Transverse colon (tissue), 4 donors: Measurements from ENCODE around the gene PODXL. TPM values are rescaled to one million over a fixed set of nuclear protein-coding genes. Genes with fewer than 3 reads are reported as not detected.

ENCODE experiments used
- DNase-seq: peaks from one replicate; pipeline ENCODE4 v3.0.0-alpha.2; 2019
- H3K27ac ChIP-seq, 4 donors: fragments of 200-600 bp; sonication (generic); 2 replicates each; pipeline ENCODE4 v1.5.1; 2016 to 2018; ENCODE audit warnings: inconsistent platforms in 4 of 4
- H3K27me3 ChIP-seq: fragments of 200-600 bp; sonication (generic); 2 replicates; pipeline ENCODE4 v1.5.1; 2017; ENCODE audit warnings: inconsistent platforms
- H3K36me3 ChIP-seq, 4 donors: fragments of 200-600 bp; sonication (generic); 2 replicates each; pipeline ENCODE4 v1.5.1; 2017 to 2019; ENCODE audit warnings: inconsistent platforms in 4 of 4
- H3K4me1 ChIP-seq, 4 donors: fragments of 200-600 bp; sonication (generic); 2 replicates each; pipeline ENCODE4 v1.5.1; 2017 to 2020; ENCODE audit warnings: inconsistent platforms in 4 of 4
- H3K4me3 ChIP-seq, 4 donors: fragments of 200-600 bp; sonication (generic); 1 replicate in 1 of 4; 2 replicates in 3 of 4; pipeline versions ENCODE4 v1.5.1 to v1.6.1; 2017 to 2019; ENCODE audit warnings: inconsistent platforms in 4 of 4
- H3K9me3 ChIP-seq, 2 donors: fragments of 200-600 bp; sonication (generic); 2 replicates each; pipeline ENCODE4 v1.5.1; 2017 to 2019; ENCODE audit warnings: inconsistent platforms in 2 of 2
- EP300 ChIP-seq: sonication (generic); formaldehyde crosslinking; IDR thresholded peaks from one replicate; pipeline ENCODE4 v1.6.1; 2017; ENCODE audit warnings: antibody characterized with exemption, low read depth
- POLR2A ChIP-seq: fragments of 450-650 bp; IDR thresholded peaks from one replicate; pipeline ENCODE4 v1.6.1; 2016; ENCODE audit warnings: antibody characterized with exemption, mild to moderate bottlenecking, moderate library complexity
- POLR2AphosphoS5 ChIP-seq, 3 donors: sonication (generic); formaldehyde crosslinking; IDR thresholded peaks; one replicate each; pipeline ENCODE4 v1.6.1; 2016; ENCODE audit warnings: antibody characterized with exemption in 3 of 3
- WGBS, 2 donors: methylation state at CpG; one replicate each; pipeline ENCODE4 v1.1.5; 2018; ENCODE audit warnings: low coverage in 1 of 2; 5-methylcytosine and 5-hydroxymethylcytosine counted together
- in situ Hi-C, 4 donors: fragments of 200-750 bp; cut with MboI; loops; one replicate each; pipeline versions ENCODE4 v1.15.0 to v1.15.1; 2017; ENCODE audit warnings: low sequenced_read_pairs in 3 of 4, low pct_ligation_motif_present in 1 of 4, low pct_unique_long_range_greater_than_20kb in 1 of 4
- intact Hi-C: fragments of 100-400 bp; cut with DNase I; formaldehyde crosslinking; loops from one replicate; pipeline ENCODE4 v1.15.1; 2023; ENCODE audit warnings: low total_unique reads
- total RNA-seq, 4 donors: library from RNA; depleted of rRNA; stranded (reverse); fragments of >200 nt; gene quantifications; one replicate each; pipeline ENCODE4 v1.1.0, GENCODE V29; 2016
- TF ChIP-seq, protein P1 (sequence below), 5 experiments: fragments of 200-600 bp in 3 of 5; fragments of 450-650 bp in 2 of 5; sonication (generic) in 3 of 5; IDR thresholded peaks; 1 replicate in 2 of 5; 2 replicates in 3 of 5; pipeline ENCODE4 v1.5.1; 2016 to 2017; ENCODE audit warnings: antibody characterized with exemption in 5 of 5, inconsistent platforms in 3 of 5, mild to moderate bottlenecking in 2 of 5, moderate library complexity in 1 of 5

PODXL gene
- total RNA-seq = 10 to 100 TPM; 11.7 to 25.8 (median 16.1) TPM

DNA sequence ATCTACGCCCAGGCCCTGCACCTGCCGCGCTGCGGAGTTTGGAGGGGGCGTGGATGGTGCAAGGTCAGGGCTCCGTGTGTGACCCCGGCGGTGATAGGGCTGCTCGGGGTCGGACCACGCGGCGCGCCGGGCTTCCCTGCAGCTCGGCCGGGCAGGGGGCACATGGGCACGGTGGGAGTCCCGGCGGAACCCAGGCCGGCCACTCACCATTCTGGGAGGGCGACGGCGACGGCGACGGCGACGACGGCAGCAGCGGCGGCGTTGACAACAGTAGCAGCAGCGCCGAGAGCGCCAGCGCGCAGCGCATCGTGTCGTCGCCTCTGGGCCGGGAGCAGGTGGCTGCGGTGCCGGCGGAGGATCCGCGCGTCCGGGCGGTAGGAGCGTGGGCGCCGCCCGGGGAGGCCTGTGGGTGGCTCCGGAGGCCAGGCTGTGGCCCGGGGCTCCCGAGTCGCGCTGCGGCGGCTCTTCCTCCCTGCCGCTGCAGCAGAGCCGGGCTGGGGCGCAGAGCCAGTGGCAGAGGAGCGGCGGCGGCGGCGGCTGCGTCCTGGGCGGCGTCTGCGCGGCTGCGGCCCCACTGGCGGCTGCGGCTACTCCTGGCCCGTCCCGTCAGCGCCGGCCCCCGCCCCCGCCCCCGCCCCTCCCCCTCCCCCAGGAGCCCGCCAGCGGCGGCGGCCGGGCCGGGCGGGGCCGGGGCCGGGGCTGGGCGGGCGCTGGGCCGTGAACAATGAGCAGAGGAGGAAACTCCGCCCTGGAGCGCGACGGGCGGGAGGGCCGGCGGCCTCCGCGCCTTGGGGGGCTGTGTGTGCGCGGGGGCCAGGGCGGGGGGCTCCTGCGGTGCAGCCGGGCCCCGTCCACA lies at the start of gene PODXL:
Gene PODXL (minus strand): TSS at position 576 of the 856 bp plus-strand sequence. CDS start 269 bp downstream, at position 307.
- peak; percentile 74 for DNase-seq
- Histone ChIP-seq H3K4me3 (peak within 1 kb of the TSS; percentile 43 to 63 (median 58)), H3K27me3 (peaks cover 50% of the 10 kb centered on the region), H3K4me1 (peaks cover 11 to 27% (median 25%) of the 10 kb centered on the region in 4 donors), H3K27ac (peak within 1 kb of the TSS; percentile 70 to 72 (median 70)), H3K9me3 (no peaks in the 10 kb centered on the region), H3K36me3 (no peaks in the 10 kb centered on the region)
- intact Hi-C loops (no loop called here), in situ Hi-C loops (no loop called here)
- TF ChIP-seq, protein P1, sequence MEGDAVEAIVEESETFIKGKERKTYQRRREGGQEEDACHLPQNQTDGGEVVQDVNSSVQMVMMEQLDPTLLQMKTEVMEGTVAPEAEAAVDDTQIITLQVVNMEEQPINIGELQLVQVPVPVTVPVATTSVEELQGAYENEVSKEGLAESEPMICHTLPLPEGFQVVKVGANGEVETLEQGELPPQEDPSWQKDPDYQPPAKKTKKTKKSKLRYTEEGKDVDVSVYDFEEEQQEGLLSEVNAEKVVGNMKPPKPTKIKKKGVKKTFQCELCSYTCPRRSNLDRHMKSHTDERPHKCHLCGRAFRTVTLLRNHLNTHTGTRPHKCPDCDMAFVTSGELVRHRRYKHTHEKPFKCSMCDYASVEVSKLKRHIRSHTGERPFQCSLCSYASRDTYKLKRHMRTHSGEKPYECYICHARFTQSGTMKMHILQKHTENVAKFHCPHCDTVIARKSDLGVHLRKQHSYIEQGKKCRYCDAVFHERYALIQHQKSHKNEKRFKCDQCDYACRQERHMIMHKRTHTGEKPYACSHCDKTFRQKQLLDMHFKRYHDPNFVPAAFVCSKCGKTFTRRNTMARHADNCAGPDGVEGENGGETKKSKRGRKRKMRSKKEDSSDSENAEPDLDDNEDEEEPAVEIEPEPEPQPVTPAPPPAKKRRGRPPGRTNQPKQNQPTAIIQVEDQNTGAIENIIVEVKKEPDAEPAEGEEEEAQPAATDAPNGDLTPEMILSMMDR (IDR thresholded peaks at IDR 0.05) = no peak
- peak; percentile 3 for TF ChIP-seq POLR2A
- no peak for TF ChIP-seq EP300
- TF ChIP-seq POLR2AphosphoS5 (IDR thresholded peaks at IDR 0.05) = peak in 2 of 3 donors; percentile 34 to 36
- 1% methylated on average over 37 of the region's 112 CpGs; no CpG with 5 or more reads in 1 of the 2 donors for WGBS, 2 donors

DNA sequence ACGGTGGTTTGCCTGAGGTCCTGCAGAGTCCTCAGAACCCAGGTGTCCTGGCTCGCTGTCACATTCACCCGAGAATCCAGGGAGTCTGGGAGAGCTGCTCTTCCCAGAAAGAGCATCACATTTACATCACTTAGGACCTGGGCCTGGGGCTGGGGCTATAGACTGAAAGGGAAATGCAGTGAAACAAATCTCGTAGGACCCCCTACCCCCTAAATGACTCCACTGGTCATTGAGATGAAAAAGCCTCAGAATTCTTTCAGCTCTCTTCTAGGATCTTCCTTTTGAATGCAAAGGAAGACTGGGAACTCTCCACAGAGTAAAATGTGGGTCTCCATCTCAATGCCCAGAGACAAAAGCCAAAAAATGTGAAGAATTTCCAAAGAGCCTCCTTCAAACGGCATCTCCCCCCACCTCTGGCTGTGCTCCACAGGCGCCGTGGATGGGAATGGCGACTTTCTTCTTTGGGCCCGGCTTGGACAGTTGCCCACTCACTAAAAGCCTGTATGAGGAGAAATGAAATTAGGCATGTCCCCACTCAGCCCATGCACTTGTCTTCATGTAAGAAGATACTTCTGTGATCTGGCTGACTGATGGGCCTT lies 49.0 kb upstream of the PODXL start:
- no peak overlapping the region for H3K27ac ChIP-seq
- no peaks in the 10 kb centered on the region for H3K36me3 ChIP-seq
- H3K27me3 ChIP-seq = peaks cover 4% of the 10 kb centered on the region
- intact Hi-C loops (no loop called here), in situ Hi-C loops (no loop called here)
- no peaks in the 10 kb centered on the region for H3K9me3 ChIP-seq
- 40 to 66% methylated on average over 1 to 9 of the region's 9 CpGs for WGBS, 2 donors
- TF ChIP-seq POLR2AphosphoS5 (IDR thresholded peaks at IDR 0.05) (no peak), POLR2A (no peak), EP300 (no peak)
- TF ChIP-seq, protein P1 (IDR thresholded peaks at IDR 0.05) = no peak
- H3K4me3 ChIP-seq = no peak overlapping the region
- H3K4me1 ChIP-seq = no peaks in the 10 kb centered on the region
- no peak for DNase-seq

DNA sequence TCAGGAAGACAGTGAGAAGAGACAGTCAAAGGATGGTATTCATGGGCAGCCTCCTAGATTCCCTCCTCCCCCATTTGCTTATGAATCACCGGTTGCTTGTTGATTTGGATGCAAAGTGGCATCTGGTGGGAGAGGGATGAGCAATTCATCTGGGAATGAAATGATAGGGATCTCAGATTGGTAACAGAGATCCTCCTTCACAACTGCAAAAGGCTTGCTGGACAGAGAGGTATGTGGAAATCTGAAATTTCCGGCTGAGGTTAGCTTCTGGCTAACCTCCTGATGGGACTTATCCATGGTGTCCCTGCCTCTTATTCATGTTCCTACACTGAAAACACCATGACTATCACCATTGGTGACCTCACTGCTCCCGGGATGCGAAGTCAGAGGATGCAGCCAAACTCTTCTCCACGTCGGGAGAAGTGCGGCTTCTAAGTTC lies 48.4 kb upstream of the PODXL start:
- DNase-seq = no peak
- 78 to 90% methylated on average over 2 to 7 of the region's 7 CpGs for WGBS, 2 donors
- Histone ChIP-seq H3K9me3 (no peaks in the 10 kb centered on the region), H3K4me3 (no peak overlapping the region), H3K27me3 (peaks cover 4% of the 10 kb centered on the region), H3K36me3 (no peaks in the 10 kb centered on the region), H3K27ac (no peak overlapping the region), H3K4me1 (no peaks in the 10 kb centered on the region)
- intact Hi-C loops = no loop called here
- in situ Hi-C loops = no loop called here
- TF ChIP-seq EP300 (no peak), POLR2AphosphoS5 (IDR thresholded peaks at IDR 0.05) (no peak), POLR2A (no peak)
- TF ChIP-seq, protein P1 (IDR thresholded peaks at IDR 0.05) = no peak

DNA sequence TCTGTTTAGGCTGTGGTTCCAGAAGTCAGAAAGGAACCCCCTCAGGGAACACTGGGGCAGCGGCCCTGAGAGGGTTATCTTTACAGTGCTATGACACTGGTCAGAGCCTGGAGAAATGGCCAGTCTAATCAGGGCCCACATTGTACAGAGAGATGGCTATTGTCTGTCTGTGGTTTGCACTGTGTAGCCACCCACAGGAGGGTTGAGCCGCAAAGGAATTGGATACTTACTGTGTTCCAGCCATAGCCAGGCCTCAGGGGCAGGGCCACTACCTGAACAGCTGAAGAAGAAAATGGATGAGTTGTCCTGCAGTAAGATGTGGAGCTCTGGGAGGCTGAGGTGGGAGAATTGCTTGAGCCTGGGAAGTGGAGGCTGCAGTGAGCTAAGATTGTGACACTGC lies 47.5 kb upstream of the PODXL start:
- H3K9me3 ChIP-seq = no peaks in the 10 kb centered on the region
- intact Hi-C loops = no loop called here

More for the DNA sequence above, 47.5 kb upstream of the PODXL start:
- H3K4me1 ChIP-seq = no peaks in the 10 kb centered on the region
- peaks cover 4% of the 10 kb centered on the region for H3K27me3 ChIP-seq
- no peak for DNase-seq
- H3K27ac ChIP-seq = no peak overlapping the region
- no peaks in the 10 kb centered on the region for H3K36me3 ChIP-seq
- in situ Hi-C loops = no loop called here
- no peak overlapping the region for H3K4me3 ChIP-seq
- 97 to 100% methylated on average over 1 to 2 of the region's 2 CpGs for WGBS, 2 donors
- TF ChIP-seq POLR2AphosphoS5 (IDR thresholded peaks at IDR 0.05) (no peak), POLR2A (no peak), EP300 (no peak)
- TF ChIP-seq, protein P1 (IDR thresholded peaks at IDR 0.05) = no peak
